DND-41 (cell line): ENCODE data around the gene CPXM1.

Experiments
- CTCF ChIP-seq: IDR thresholded peaks from 2 replicates; pipeline ENCODE4 v1.5.1; 2012; ENCODE audit warnings: borderline replicate concordance, low read length, moderate library complexity, mild to moderate bottlenecking; ENCODE audit not compliant: poor library complexity, severe bottlenecking; ENCODE audit errors: extremely low read depth
- EZH2 ChIP-seq: IDR thresholded peaks from 3 replicates; pipeline ENCODE4 v1.6.1; 2012; ENCODE audit warnings: borderline replicate concordance, low read depth, mild to moderate bottlenecking, moderate library complexity, low read length, inconsistent platforms; ENCODE audit not compliant: severe bottlenecking

GRCh38 chr20:2773812-2774211 is 26.6 kb downstream of the CPXM1 start:
- TF ChIP-seq CTCF (no peak), EZH2 (no peak)
